GM12875 (cell line): ENCODE data around the gene ADD1.
"Not testable (repeated sequence)": the region's sequence is repeated elsewhere in the genome, so short reads cannot be mapped to it uniquely, and the experiment has no call there.

ENCODE experiments used
- H3K4me3 ChIP-seq: one replicate; pipeline ENCODE4 v1.5.1; 2011; ENCODE audit warnings: low read depth, low read length, control low read depth
- CTCF ChIP-seq: IDR thresholded peaks from 2 replicates; pipeline ENCODE4 v1.5.1; 2011; ENCODE audit warnings: low read depth, mild to moderate bottlenecking, control low read depth, inconsistent platforms, low read length, moderate library complexity, borderline replicate concordance; ENCODE audit not compliant: insufficient read depth

Gene ADD1

GRCh38 chr4:2922453-2923101 is 78.9 kb downstream of the ADD1 start:
- not testable (repeated sequence) for H3K4me3 ChIP-seq

- H3K4me3 ChIP-seq: no peak overlapping the region
Observed at GRCh38 chr4:2923141-2923551, 79.5 kb downstream of the ADD1 start.

GRCh38 chr4:2923668-2924173 is 80.1 kb downstream of the ADD1 start:
- no peak overlapping the region for H3K4me3 ChIP-seq

More at GRCh38 chr4:2923141-2923551, 79.5 kb downstream of the ADD1 start:
- TF ChIP-seq CTCF: no peak

GRCh38 chr4:2924286-2924685 is 80.6 kb downstream of the ADD1 start:
- TF ChIP-seq CTCF: no peak
- H3K4me3 ChIP-seq: no peak overlapping the region

More at GRCh38 chr4:2923668-2924173, 80.1 kb downstream of the ADD1 start:
- no peak for TF ChIP-seq CTCF

GRCh38 chr4:2924765-2925301 is 81.2 kb downstream of the ADD1 start:
- H3K4me3 ChIP-seq: no peak overlapping the region
- TF ChIP-seq CTCF: no peak

GRCh38 chr4:2925496-2925895 is 81.9 kb downstream of the ADD1 start:
- TF ChIP-seq CTCF: no peak
- no peak overlapping the region for H3K4me3 ChIP-seq

GRCh38 chr4:2925931-2926860 is 82.6 kb downstream of the ADD1 start:
- no peak overlapping the region for H3K4me3 ChIP-seq
- TF ChIP-seq CTCF: no peak
